IMR-90 (cell line): ENCODE results near the gene CACNA2D1. TPM values are rescaled to one million over a fixed set of nuclear protein-coding genes. Genes with fewer than 3 reads are reported as not detected.

Source experiments
- ATAC-seq: fragments of 200-7000 bp; cut with Tn5 transposase; 2 replicates; pipeline ENCODE4 v1.9.1; 2020; ENCODE audit warnings: low read depth, mild to moderate bottlenecking, moderate library complexity
- BruUV-seq: library from RNA; stranded (reverse); fragments of 400-500 nt; replicated peaks from 2 replicates; lab custom pipeline; 2021; lab: Mats Ljungman, UMichigan
- CTCF ChIA-PET: fragments of 300-600 bp; formaldehyde crosslinking; extraction: SDS; loops from one replicate; lab custom pipeline; 2021; ENCODE audit warnings: antibody characterized with exemption; lab: Yijun Ruan, JAX
- POLR2A ChIA-PET: fragments of 300-600 bp; sonication (Branson Sonifier 250); formaldehyde crosslinking; loops from one replicate; lab custom pipeline; 2022; ENCODE audit warnings: antibody characterized with exemption; ENCODE audit not compliant: unreplicated experiment; lab: Charles Lee
- DNase-seq: peaks from one replicate; pipeline ENCODE4 v3.0.0; 2013
- H2AFZ ChIP-seq: replicated peaks from 2 replicates; pipeline ENCODE3; 2013; ENCODE audit warnings: low read length, mild to moderate bottlenecking; ENCODE audit not compliant: poor library complexity
- H2AK5ac ChIP-seq: 2 replicates; pipeline ENCODE4 v1.6.1; 2013; ENCODE audit warnings: low read depth, low read length, inconsistent platforms
- H2AK9ac ChIP-seq: replicated peaks from 2 replicates; pipeline ENCODE3; 2013; ENCODE audit warnings: mild to moderate bottlenecking, low read depth, low read length, moderate library complexity; ENCODE audit not compliant: poor library complexity
- H2BK120ac ChIP-seq: 2 replicates; pipeline ENCODE4 v1.6.1; 2013; ENCODE audit warnings: low read depth, low read length, inconsistent platforms
- H2BK15ac ChIP-seq: 3 replicates; pipeline ENCODE4 v1.6.1; 2013; ENCODE audit warnings: low read depth, low read length, inconsistent platforms
- H2BK20ac ChIP-seq: 2 replicates; pipeline ENCODE4 v1.6.1; 2013; ENCODE audit warnings: low read depth, mild to moderate bottlenecking, inconsistent platforms, low read length, moderate library complexity
- H2BK5ac ChIP-seq: 2 replicates; pipeline ENCODE4 v1.6.1; 2013; ENCODE audit warnings: mild to moderate bottlenecking, low read depth, low read length, inconsistent platforms; ENCODE audit not compliant: poor library complexity, severe bottlenecking
- H3K14ac ChIP-seq: replicated peaks from 2 replicates; pipeline ENCODE4 v1.6.1; 2013; ENCODE audit warnings: low read depth, low read length, inconsistent platforms
- H3K18ac ChIP-seq: 2 replicates; pipeline ENCODE4 v1.6.1; 2013; ENCODE audit warnings: low read depth, low read length, control low read depth
- H3K23ac ChIP-seq: 2 replicates; pipeline ENCODE4 v1.6.1; 2013; ENCODE audit warnings: low read depth, low read length, inconsistent platforms
- H3K27ac ChIP-seq: 2 replicates; pipeline ENCODE4 v1.5.1; 2013; ENCODE audit warnings: mild to moderate bottlenecking, control low read depth, low read length; ENCODE audit not compliant: insufficient read depth
- H3K27me3 ChIP-seq: 2 replicates; pipeline ENCODE4 v1.6.1; 2013; ENCODE audit warnings: low read length; ENCODE audit not compliant: control insufficient read depth, insufficient read depth
- H3K36me3 ChIP-seq: 2 replicates; pipeline ENCODE4 v1.6.1; 2013; ENCODE audit warnings: low read length, mixed read lengths; ENCODE audit not compliant: control insufficient read depth, insufficient read depth
- H3K4ac ChIP-seq: 2 replicates; pipeline ENCODE4 v1.6.1; 2013; ENCODE audit warnings: low read depth, low read length, inconsistent platforms
- H3K4me1 ChIP-seq: 2 replicates; pipeline ENCODE4 v1.6.1; 2013; ENCODE audit warnings: low read length, mixed read lengths; ENCODE audit not compliant: control insufficient read depth, insufficient read depth
- H3K4me2 ChIP-seq: 2 replicates; pipeline ENCODE4 v1.6.1; 2013; ENCODE audit warnings: low read depth, mild to moderate bottlenecking, control low read depth, low read length, moderate library complexity
- H3K4me3 ChIP-seq: 2 replicates; pipeline ENCODE4 v1.5.1; 2013; ENCODE audit warnings: low read depth, mild to moderate bottlenecking, control low read depth, low read length, moderate library complexity; ENCODE audit not compliant: insufficient read depth
- H3K56ac ChIP-seq: 2 replicates; pipeline ENCODE4 v1.6.1; 2013; ENCODE audit warnings: low read length, inconsistent platforms; ENCODE audit not compliant: insufficient read depth; ENCODE audit errors: extremely low read depth
- H3K79me1 ChIP-seq, 2 experiments: 2 replicates each; pipeline ENCODE4 v1.6.1; 2013; ENCODE audit warnings: low read length in 2 of 2, inconsistent platforms in 1 of 2, low read depth in 1 of 2
- H3K9ac ChIP-seq: 2 replicates; pipeline ENCODE4 v1.6.1; 2013; ENCODE audit warnings: low read depth, low read length, control low read depth
- H3K9me1 ChIP-seq: 2 replicates; pipeline ENCODE4 v1.6.1; 2013; ENCODE audit warnings: low read length, inconsistent platforms; ENCODE audit not compliant: insufficient read depth
- H3K9me3 ChIP-seq: 2 replicates; pipeline ENCODE4 v1.6.1; 2013; ENCODE audit warnings: low read length; ENCODE audit not compliant: control insufficient read depth, insufficient read depth
- H4K20me1 ChIP-seq: 2 replicates; pipeline ENCODE4 v1.6.1; 2013; ENCODE audit warnings: low read length, inconsistent platforms; ENCODE audit not compliant: insufficient read depth
- H4K5ac ChIP-seq: 2 replicates; pipeline ENCODE4 v1.6.1; 2013; ENCODE audit warnings: mild to moderate bottlenecking, low read depth, low read length, control low read depth
- H4K8ac ChIP-seq, 2 experiments: 2 replicates each; pipeline ENCODE4 v1.6.1; 2013; ENCODE audit warnings: low read depth in 2 of 2, low read length in 2 of 2, control low read depth in 1 of 2, inconsistent platforms in 1 of 2
- H4K91ac ChIP-seq: 2 replicates; pipeline ENCODE4 v1.6.1; 2013; ENCODE audit warnings: low read depth, low read length, inconsistent platforms; ENCODE audit not compliant: insufficient read depth
- CHD1 ChIP-seq: IDR thresholded peaks from 2 replicates; pipeline ENCODE4 v1.6.1; 2012; ENCODE audit warnings: low read depth, low read length, improper control_type of control experiment
- WGBS, 2 experiments: methylation state at CpG; one replicate each; pipeline versions ENCODE4 v1.1.5 to v1.1.7; 2013; ENCODE audit warnings: missing lambda C conversion rate in 2 of 2; ENCODE audit not compliant: insufficient read length in 1 of 2; ENCODE audit errors: extremely low coverage in 2 of 2; 5-methylcytosine and 5-hydroxymethylcytosine counted together
- dilution Hi-C: fragments of 300-500 bp; cut with HindIII; formaldehyde crosslinking; loops from one replicate; pipeline ENCODE4 v1.14.3; 2018; ENCODE audit warnings: low sequenced_read_pairs; ENCODE audit not compliant: unreplicated experiment
- in situ Hi-C: fragments of 300-500 bp; cut with MboI; formaldehyde crosslinking; loops from 3 replicates; pipeline ENCODE4 v1.14.3; 2019; ENCODE audit warnings: low sequenced_read_pairs, inconsistent platforms, mixed read lengths
- intact Hi-C: fragments of 100-400 bp; cut with micrococcal nuclease; formaldehyde crosslinking; loops from 2 replicates; pipeline ENCODE4 v1.10.0; 2022
- polyA plus RNA-seq, 3 experiments: library from polyadenylated mRNA; depleted of rRNA; stranded (reverse); fragments of >200 nt; gene quantifications; 2 replicates each; pipeline ENCODE4 v1.2.3, GENCODE V29; 2012; ENCODE audit warnings: low replicate concordance in 1 of 3
- total RNA-seq: library from RNA; depleted of rRNA; stranded (reverse); fragments of >200 nt; gene quantifications from 2 replicates; pipeline ENCODE4 v1.2.3, GENCODE V29; 2012

The CACNA2D1 gene
- total and polyA plus RNA-seq, 2 of the 4 experiments (the other 2 are of a cell fraction): 5.8 to 21.9 TPM

GRCh38 chr7:81902536-81902935 is 541.0 kb downstream of the CACNA2D1 start:
- H2BK15ac ChIP-seq: no peak overlapping the region
- no peaks in the 10 kb centered on the region for H3K4me1 ChIP-seq
- in situ Hi-C loops: no loop called here
- H3K4me3 ChIP-seq: no peak overlapping the region
- intact Hi-C loops: no loop called here
- ChIA-PET CTCF (no interaction called here), POLR2A (no interaction called here)
- DNase-seq (no peak), ATAC-seq (no peak)
- no peak overlapping the region for H3K4ac ChIP-seq
- H3K14ac ChIP-seq: 0 out of 2 replicates have a peak overlapping the region, but pooled peaks have one; percentile 32
- no peak overlapping the region for H2BK120ac ChIP-seq
- no peak overlapping the region for H3K23ac ChIP-seq
- no peak overlapping the region for H3K18ac ChIP-seq
- no peaks in the 10 kb centered on the region for H3K9me1 ChIP-seq
- no peak overlapping the region for H3K4me2 ChIP-seq
- H2AFZ ChIP-seq: no peak overlapping the region
- no peaks in the 10 kb centered on the region for H3K27me3 ChIP-seq
- no peak overlapping the region for H4K8ac ChIP-seq
- no peak overlapping the region for H2AK9ac ChIP-seq
- H3K9ac ChIP-seq: no peak overlapping the region
- no peak overlapping the region for H2BK5ac ChIP-seq
- TF ChIP-seq CHD1: no peak
- no peak overlapping the region for H2BK20ac ChIP-seq
- no CpG with 5 or more reads among the region's 3 CpGs for WGBS, 2 experiments
- BruUV-seq: no TSS peak
- H4K20me1 ChIP-seq: no peaks in the 10 kb centered on the region
- no peaks in the 10 kb centered on the region for H3K9me3 ChIP-seq
- H4K5ac ChIP-seq: no peak overlapping the region
- H3K27ac ChIP-seq: no peak overlapping the region
- H2AK5ac ChIP-seq: no peak overlapping the region
- no peaks in the 10 kb centered on the region for H3K79me1 ChIP-seq
- H3K36me3 ChIP-seq: no peaks in the 10 kb centered on the region
- H3K56ac ChIP-seq: no peak overlapping the region
- dilution Hi-C loops: no loop called here
- H4K91ac ChIP-seq: no peak overlapping the region
